DMS 273 (cell line): ENCODE results near the gene MEP1B.

Experiments used
- DNase-seq: peaks from one replicate; lab custom pipeline; 2025; ENCODE audit not compliant: unreplicated experiment; lab: John Stamatoyannopoulos, UW

The MEP1B gene

GRCh38 chr18:32262092-32262491 lies 72.3 kb downstream of the MEP1B start:
- no peak for DNase-seq

DNA sequence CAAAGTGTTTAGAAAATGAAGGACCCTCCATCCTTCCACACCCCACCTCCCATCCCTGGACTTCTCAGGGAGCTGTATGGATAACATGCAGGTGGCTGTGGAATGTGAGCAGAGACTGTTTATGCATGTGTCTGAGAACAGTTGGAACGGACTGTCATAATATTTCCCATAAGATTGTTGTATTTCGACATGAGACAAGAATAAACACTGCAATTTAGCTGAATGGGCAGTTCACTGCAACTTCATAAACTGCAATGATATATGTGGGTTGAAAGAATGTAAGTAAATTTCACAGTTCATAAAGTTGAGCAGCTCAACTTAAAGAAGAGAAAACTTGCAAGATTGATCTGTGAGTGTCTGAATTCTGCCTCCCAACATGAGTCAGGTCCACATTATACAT lies 74.6 kb downstream of the MEP1B start:
- no peak for DNase-seq

GRCh38 chr18:32267463-32267862 lies 77.6 kb downstream of the MEP1B start:
- no peak for DNase-seq
